Measurements from ENCODE around the gene HEG1.

HEG1 gene

DNA sequence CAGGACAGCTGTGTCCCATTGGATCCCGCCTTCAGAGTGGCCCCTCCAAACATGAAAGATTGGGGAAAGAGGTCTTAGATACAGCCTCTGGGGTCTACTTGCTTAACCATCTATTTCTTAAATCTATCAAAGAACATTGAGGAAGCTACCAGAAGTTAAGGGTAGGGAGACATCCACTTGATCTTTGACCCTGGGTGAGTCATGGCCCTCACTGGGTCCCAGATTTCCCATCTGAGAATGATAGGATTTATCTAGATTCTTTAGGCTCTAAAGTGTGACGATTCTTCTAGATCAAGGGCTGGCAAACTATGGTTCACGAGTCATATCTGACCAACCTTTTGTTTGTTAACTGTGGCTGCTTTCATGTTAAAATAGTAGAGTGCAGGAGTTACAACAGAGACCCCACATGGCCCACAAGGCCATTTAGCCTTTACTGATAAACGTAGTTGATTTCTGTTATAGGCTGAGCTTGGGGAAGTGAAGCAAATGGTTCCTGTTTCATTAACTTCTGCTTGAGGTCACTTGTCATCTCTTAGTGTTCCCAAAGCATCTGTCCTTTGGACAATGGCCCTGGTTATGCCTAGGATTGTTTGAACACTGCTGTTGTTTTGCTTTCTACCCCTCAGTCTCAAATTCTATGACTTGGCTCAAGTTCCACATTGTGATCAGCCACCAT, 129.2 kb downstream of the HEG1 start:
- TF ChIP-seq, protein P1, sequence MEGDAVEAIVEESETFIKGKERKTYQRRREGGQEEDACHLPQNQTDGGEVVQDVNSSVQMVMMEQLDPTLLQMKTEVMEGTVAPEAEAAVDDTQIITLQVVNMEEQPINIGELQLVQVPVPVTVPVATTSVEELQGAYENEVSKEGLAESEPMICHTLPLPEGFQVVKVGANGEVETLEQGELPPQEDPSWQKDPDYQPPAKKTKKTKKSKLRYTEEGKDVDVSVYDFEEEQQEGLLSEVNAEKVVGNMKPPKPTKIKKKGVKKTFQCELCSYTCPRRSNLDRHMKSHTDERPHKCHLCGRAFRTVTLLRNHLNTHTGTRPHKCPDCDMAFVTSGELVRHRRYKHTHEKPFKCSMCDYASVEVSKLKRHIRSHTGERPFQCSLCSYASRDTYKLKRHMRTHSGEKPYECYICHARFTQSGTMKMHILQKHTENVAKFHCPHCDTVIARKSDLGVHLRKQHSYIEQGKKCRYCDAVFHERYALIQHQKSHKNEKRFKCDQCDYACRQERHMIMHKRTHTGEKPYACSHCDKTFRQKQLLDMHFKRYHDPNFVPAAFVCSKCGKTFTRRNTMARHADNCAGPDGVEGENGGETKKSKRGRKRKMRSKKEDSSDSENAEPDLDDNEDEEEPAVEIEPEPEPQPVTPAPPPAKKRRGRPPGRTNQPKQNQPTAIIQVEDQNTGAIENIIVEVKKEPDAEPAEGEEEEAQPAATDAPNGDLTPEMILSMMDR (conservative IDR thresholded peaks at IDR 0.05; ENCODE audit: low read length) = no peak
- DNase-seq (ENCODE audit: low read depth) = no peak

DNA sequence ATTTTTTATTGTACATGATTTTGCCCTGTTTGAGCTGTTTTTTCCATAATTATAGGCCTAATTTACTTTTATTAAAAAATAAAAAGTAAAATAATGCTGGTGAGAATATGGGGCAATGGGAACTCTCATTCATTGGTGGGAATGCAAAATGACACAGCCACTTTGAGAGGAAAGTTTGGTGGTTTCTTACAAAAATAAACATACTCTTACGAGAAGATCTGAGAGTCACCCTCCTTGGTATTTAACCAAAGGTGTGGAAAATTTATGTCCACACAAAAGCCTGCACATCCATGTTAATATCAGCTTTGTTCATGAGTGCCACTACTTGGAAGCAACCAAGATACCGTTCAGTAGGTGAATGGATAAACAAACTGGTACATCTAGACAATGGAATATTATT, 131.1 kb downstream of the HEG1 start:
- TF ChIP-seq, protein P1 (conservative IDR thresholded peaks at IDR 0.05; ENCODE audit: low read length) = no peak
- no peak for DNase-seq (ENCODE audit: low read depth)
- H3K4me3 ChIP-seq (ENCODE audit: low read length) = no peak overlapping the region

More for the DNA sequence above, 129.2 kb downstream of the HEG1 start:
- H3K4me3 ChIP-seq (ENCODE audit: low read length) = no peak overlapping the region

DNA sequence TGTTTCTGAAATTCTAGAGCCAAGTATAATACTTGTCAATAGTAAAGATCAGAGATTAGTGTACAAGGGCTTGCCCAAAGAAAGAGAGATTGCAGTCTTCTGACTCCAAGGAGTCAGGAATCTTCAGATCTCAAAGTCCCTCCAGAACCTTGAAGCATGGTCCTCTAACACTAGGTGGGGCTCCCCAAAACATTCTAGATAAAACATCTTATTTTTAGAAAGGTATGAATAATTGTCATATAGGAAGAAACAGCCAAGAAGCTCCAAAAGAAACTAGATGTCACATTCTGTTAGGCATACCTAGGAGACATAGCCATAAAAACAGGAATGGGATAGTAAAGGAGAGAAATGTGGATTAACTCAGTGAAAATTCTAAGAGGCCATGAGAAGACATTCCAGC, 132.0 kb downstream of the HEG1 start:
- no peak overlapping the region for H3K4me3 ChIP-seq (ENCODE audit: low read length)
- TF ChIP-seq, protein P1 (conservative IDR thresholded peaks at IDR 0.05; ENCODE audit: low read length) = peak; percentile 33
- DNase-seq (ENCODE audit: low read depth) = no peak

DNA sequence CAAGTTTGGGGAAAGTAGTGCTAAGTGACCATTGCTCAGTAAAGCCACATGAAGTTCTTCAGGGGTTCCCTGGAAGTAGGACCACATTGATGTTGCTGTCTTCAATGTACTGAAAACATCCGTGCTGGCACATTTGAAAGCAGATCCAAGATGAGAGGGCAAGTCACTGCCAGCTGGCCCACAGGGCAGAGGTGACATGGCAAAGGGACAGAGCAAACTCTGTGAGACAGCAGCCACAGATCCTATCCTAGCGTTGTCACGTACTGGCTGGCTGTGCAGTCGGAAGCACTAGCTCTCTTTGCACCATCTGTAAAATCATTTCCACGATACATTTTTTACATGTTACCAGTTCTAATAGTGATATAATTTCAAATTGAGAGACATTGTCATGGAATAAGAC, 135.1 kb downstream of the HEG1 start:
- TF ChIP-seq, protein P1 (conservative IDR thresholded peaks at IDR 0.05; ENCODE audit: low read length) = no peak
- DNase-seq (ENCODE audit: low read depth) = no peak
- H3K4me3 ChIP-seq (ENCODE audit: low read length) = no peak overlapping the region

DNA sequence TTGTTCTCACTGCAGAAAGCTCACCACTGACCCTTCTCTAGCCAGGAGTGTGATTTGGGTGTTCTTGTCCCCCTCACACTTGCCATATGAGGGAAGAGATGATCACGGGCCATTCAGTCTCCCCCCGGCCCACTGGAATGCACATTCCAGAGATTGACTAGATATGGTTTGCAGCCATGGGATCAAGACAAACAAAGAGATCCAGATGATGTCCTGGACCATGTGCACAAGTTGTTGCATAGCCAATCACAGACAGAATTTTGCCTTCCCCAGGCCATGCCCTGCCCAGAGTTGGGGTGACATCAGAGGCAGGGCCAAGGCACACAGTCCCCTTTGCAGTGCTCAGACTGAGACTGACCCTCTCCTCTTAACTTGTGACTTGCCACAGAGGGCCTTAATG, 136.0 kb downstream of the HEG1 start:
- TF ChIP-seq, protein P1 (conservative IDR thresholded peaks at IDR 0.05; ENCODE audit: low read length) = no peak
- peak; percentile 66 for DNase-seq (ENCODE audit: low read depth)
- H3K4me3 ChIP-seq (ENCODE audit: low read length) = no peak overlapping the region

DNA sequence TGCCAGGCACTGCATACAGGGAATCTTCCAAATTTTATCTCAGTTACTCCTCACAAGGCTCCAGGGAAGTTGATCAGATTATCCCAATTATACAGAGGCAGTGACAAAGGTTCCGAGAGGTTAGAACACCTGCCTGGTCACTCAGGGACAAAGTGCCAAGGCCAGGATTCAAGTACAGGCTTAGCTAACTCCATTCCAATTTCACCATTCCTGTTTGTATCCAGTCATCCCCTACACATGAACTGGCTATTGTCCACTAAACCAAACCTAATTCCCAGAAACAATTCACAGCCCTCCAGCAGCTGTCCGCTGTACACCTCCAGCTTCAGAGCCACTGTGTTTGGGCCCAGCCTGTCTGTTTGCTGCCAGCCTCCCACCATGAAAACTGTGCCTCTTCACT, 137.3 kb downstream of the HEG1 start:
- no peak for DNase-seq (ENCODE audit: low read depth)
- TF ChIP-seq, protein P1 (conservative IDR thresholded peaks at IDR 0.05; ENCODE audit: low read length) = no peak
- no peak overlapping the region for H3K4me3 ChIP-seq (ENCODE audit: low read length)

DNA sequence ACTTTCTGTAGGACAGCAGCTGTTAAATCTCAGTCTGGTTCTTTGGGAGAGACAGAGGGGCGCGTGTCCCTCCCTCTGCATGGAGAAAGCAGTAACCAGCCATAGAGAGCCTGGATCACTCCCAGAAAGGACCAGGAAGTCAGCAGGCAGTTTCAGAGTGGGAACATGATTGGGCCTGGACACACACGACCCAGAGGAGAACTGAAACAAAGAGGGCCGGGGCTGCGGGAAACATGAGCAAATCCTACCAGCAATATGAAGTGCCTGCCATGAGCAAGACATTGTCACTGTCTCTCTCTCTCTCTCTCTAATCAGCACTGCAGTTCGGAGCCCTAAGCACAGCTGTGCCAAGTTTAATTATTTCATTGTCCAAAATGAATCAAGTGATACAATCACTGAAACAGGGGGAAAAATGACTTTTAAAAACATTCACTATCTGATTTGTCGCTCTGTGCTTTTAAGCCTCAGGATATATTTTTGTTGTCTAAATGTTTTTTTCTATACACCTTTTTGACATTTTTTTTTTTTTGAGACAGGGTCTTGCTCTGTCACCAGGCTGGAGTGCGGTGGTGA, 138.9 kb downstream of the HEG1 start:
- no peak for DNase-seq (ENCODE audit: low read depth)
- TF ChIP-seq, protein P1 (conservative IDR thresholded peaks at IDR 0.05; ENCODE audit: low read length) = no peak
- H3K4me3 ChIP-seq (ENCODE audit: low read length) = no peak overlapping the region
